Adrenal gland (tissue), 12 donors: ENCODE results near the gene SCNN1B. TPM values are rescaled to one million over a fixed set of nuclear protein-coding genes. Genes with fewer than 3 reads are reported as not detected.

ENCODE experiments used
- DNase-seq, 7 donors: peaks; one replicate each; pipeline ENCODE4 v3.0.0-alpha.2; 2019 to 2020
- H3K27ac ChIP-seq, 5 donors: fragments of 200-600 bp; sonication (generic) in 4 of 5; 1 replicate in 3 of 5; 2 replicates in 2 of 5; pipeline versions ENCODE4 v1.5.1 to v1.8.0; 2016 to 2020; ENCODE audit warnings: mild to moderate bottlenecking in 1 of 5
- H3K27me3 ChIP-seq: fragments of 200-600 bp; 2 replicates; pipeline ENCODE4 v1.8.0; 2021
- H3K36me3 ChIP-seq, 2 donors: fragments of 200-600 bp; replicated peaks in 1 of 2; 1 replicate in 1 of 2; 2 replicates in 1 of 2; pipeline versions ENCODE4 v1.5.1 to v1.8.0; 2018 to 2022
- H3K4me1 ChIP-seq, 2 donors: fragments of 200-600 bp; replicated peaks in 1 of 2; 1 replicate in 1 of 2; 2 replicates in 1 of 2; pipeline versions ENCODE4 v1.5.1 to v1.8.0; 2018 to 2021
- H3K4me3 ChIP-seq, 4 donors: fragments of 200-600 bp; sonication (generic) in 3 of 4; one replicate each; pipeline ENCODE4 v1.5.1; 2016 to 2018
- H3K9me3 ChIP-seq, 3 donors: fragments of 200-600 bp; sonication (generic) in 1 of 3; replicated peaks in 1 of 3; 1 replicate in 2 of 3; 2 replicates in 1 of 3; pipeline versions ENCODE4 v1.5.1 to v1.8.0; 2016 to 2021
- POLR2A ChIP-seq, 2 donors: fragments of 450-650 bp; IDR thresholded peaks; one replicate each; pipeline ENCODE4 v1.6.1; 2017; ENCODE audit warnings: antibody characterized with exemption in 2 of 2, mild to moderate bottlenecking in 2 of 2, moderate library complexity in 1 of 2
- WGBS, 4 donors: extraction: QIAGEN DNeasy Blood & Tissue Kit in 2 of 4; methylation state at CpG; one replicate each; pipeline versions ENCODE4 v1.1.5 to v1.1.7; 2013 to 2017; 5-methylcytosine and 5-hydroxymethylcytosine counted together
- intact Hi-C, 2 donors: fragments of 100-400 bp; cut with DNase I; formaldehyde crosslinking; loops; one replicate each; pipeline versions ENCODE4 v1.14.1 to v1.15.0; 2022 to 2023
- polyA plus RNA-seq, 3 donors: library from polyadenylated mRNA; stranded (reverse); fragments of 200-250 nt in 2 of 3; fragments of 350-450 nt in 1 of 3; fragmentation: Illumina TruSeq in 1 of 3; extraction: RNeasy Lipid Tissue Mini Kit (QIAGEN cat#74804) in 1 of 3; gene quantifications; one replicate each; pipeline ENCODE4 v1.2.3, GENCODE V29; 2013 to 2014
- total RNA-seq, 9 donors: library from RNA; depleted of rRNA in 4 of 9; stranded (reverse); fragments of >200 nt in 4 of 9; fragments of 120-200 nt in 1 of 9; fragmentation: NEBNext Ultra II Directional in 1 of 9; extraction: Animal tissue kit (Norgen Biotek cat#: 25700) in 1 of 9; gene quantifications; one replicate each; pipeline versions ENCODE4 v1.1.0 to v1.2.4, GENCODE V29; 2013 to 2023
- TF ChIP-seq, protein P1 (sequence below), 6 experiments: fragments of 450-650 bp in 4 of 6; fragments of 200-600 bp in 2 of 6; sonication (generic) in 1 of 6; IDR thresholded peaks; 1 replicate in 5 of 6; 2 replicates in 1 of 6; pipeline versions ENCODE4 v1.5.1 to v1.8.0; 2016 to 2021; ENCODE audit warnings: antibody characterized with exemption in 6 of 6, mild to moderate bottlenecking in 2 of 6, moderate library complexity in 1 of 6
- donor health status: healthy with polysubstance abuse.
- donor health status: Bipolar disorder and iron deficiency.
- donor health status: DM: yes; HTN: yes; CAD: no.
- donor health status: DM: no; HTN: no; CAD: no.
- donor health status: DM: no; HTN: no; CAD: no.
- donor health status: DM: yes; HTN: yes; CAD: no.

The SCNN1B gene
- total and polyA plus RNA-seq, 12 donors = 0.28 to 2.2 (median 1.2) TPM; not detected in 4

DNA sequence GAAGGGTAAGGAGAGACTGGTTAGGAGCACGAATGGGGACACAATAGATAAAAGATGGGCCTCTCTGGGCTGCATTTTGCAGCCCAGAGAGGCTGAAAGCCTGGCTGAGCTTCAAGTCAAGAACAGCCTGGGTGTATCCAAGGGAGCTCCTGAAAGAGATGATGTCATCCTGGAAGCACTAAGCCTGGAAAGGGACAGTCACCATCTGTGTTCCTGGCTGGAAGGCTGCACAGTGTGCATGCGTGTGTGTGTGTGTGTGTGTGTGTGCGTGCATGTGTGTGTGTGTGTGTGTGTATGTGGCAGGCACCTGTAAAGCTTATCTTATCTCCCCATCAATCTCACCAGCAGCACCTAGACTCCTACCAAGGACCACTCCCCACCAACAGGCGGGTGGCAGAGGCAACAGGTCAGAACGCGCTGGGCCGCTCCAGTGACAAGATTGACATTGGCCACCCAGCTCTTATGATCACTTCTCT lies 106.8 kb downstream of the SCNN1B start:
- no peak overlapping the region for H3K4me3 ChIP-seq
- H3K4me1 ChIP-seq = no peaks in the 10 kb centered on the region
- no peaks in the 10 kb centered on the region for H3K27me3 ChIP-seq
- H3K27ac ChIP-seq = peak overlapping the region in 1 of 5 donors; percentile 7
- peaks cover 0 to 58% of the 10 kb centered on the region in 2 donors for H3K36me3 ChIP-seq
- 86 to 91% (median 88%) methylated on average over 4 to 7 of the region's 7 CpGs for WGBS, 4 donors
- peak in 4 of 7 donors; percentile 12 to 72 (median 20) for DNase-seq
- TF ChIP-seq POLR2A (IDR thresholded peaks at IDR 0.05) = no peak
- TF ChIP-seq, protein P1, sequence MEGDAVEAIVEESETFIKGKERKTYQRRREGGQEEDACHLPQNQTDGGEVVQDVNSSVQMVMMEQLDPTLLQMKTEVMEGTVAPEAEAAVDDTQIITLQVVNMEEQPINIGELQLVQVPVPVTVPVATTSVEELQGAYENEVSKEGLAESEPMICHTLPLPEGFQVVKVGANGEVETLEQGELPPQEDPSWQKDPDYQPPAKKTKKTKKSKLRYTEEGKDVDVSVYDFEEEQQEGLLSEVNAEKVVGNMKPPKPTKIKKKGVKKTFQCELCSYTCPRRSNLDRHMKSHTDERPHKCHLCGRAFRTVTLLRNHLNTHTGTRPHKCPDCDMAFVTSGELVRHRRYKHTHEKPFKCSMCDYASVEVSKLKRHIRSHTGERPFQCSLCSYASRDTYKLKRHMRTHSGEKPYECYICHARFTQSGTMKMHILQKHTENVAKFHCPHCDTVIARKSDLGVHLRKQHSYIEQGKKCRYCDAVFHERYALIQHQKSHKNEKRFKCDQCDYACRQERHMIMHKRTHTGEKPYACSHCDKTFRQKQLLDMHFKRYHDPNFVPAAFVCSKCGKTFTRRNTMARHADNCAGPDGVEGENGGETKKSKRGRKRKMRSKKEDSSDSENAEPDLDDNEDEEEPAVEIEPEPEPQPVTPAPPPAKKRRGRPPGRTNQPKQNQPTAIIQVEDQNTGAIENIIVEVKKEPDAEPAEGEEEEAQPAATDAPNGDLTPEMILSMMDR (IDR thresholded peaks at IDR 0.05) = no peak
- intact Hi-C loops = no loop called here
- no peaks in the 10 kb centered on the region for H3K9me3 ChIP-seq

DNA sequence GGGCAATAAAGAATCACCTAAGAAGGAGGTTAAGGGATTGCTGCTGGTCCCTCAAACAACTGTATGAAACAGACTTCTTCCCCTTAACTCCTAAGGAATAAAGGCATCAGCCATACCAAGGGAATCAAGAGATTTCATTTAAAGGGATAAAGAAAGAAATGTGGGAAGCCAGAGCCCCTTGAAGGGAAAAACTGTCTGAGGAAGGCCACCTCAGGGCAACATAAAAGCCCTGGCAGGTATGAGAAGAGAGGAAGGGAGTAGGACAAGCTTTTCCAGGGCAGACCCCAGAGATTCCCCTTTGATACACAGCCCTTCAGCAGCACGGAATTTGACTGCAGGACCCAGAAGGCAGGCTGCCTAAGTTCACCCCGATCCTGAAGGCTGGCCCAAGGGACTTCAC lies 107.4 kb downstream of the SCNN1B start:
- no peaks in the 10 kb centered on the region for H3K27me3 ChIP-seq
- no peak for DNase-seq
- no peak overlapping the region for H3K27ac ChIP-seq
- H3K36me3 ChIP-seq = peaks cover 0 to 58% of the 10 kb centered on the region in 2 donors
- WGBS, 4 donors = 79 to 95% (median 87%) methylated on average over 2 of the region's 2 CpGs
- H3K4me3 ChIP-seq = no peak overlapping the region
- no peak for TF ChIP-seq POLR2A (IDR thresholded peaks at IDR 0.05)
- TF ChIP-seq, protein P1 (IDR thresholded peaks at IDR 0.05) = no peak
- H3K9me3 ChIP-seq = no peaks in the 10 kb centered on the region
- no peaks in the 10 kb centered on the region for H3K4me1 ChIP-seq
- intact Hi-C loops = no loop called here

DNA sequence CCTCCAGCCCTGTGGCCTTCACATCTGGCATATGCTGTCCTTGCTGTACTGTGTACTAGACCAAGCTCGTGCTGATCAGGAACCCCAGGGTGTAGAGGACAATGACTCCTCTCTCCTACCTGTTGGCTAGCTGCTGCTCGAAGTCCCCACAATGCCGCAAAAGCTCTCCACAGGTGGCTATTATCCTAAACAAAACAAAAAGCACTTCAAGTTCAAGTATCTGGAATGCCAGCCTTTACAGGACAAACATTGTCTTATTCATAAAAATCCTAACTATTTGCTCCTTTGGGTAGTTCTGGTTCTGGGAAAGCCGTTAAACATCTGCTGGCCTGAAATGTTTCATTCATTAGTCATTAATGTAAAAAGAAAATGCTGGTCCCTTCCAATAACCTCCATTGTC lies 108.1 kb downstream of the SCNN1B start:
- intact Hi-C loops = no loop called here
- H3K36me3 ChIP-seq = peaks cover 0 to 55% of the 10 kb centered on the region in 2 donors
- H3K9me3 ChIP-seq = no peaks in the 10 kb centered on the region
- no peaks in the 10 kb centered on the region for H3K4me1 ChIP-seq
- 79 to 92% (median 90%) methylated on average over 4 of the region's 4 CpGs for WGBS, 4 donors
- TF ChIP-seq, protein P1 (IDR thresholded peaks at IDR 0.05) = no peak
- TF ChIP-seq POLR2A (IDR thresholded peaks at IDR 0.05) = no peak
- no peak for DNase-seq
- no peak overlapping the region for H3K4me3 ChIP-seq
- no peaks in the 10 kb centered on the region for H3K27me3 ChIP-seq
- no peak overlapping the region for H3K27ac ChIP-seq

DNA sequence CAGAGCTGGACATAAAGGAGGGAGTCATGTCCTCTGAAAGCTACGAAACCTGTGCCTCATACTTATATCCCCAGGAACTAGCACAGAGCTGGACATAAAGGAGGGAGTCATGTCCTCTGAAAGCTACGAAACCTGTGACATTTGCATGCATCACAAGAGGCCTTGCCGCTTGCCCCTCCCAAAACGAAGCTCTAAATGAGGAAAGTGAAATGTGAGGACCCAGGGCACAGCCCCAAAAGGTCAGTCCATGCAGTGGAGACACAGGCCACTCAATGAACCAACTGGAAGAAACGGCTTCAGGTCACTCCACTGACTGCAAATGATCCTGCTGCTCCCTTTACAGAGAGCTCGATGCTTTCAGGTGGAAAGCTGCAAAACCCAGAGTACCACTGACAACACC lies 112.6 kb downstream of the SCNN1B start:
- TF ChIP-seq, protein P1 (IDR thresholded peaks at IDR 0.05) = no peak
- no peak for TF ChIP-seq POLR2A (IDR thresholded peaks at IDR 0.05)
- intact Hi-C loops = no loop called here
- WGBS, 4 donors = 93 to 95% (median 94%) methylated on average over 5 to 6 of the region's 6 CpGs
- H3K36me3 ChIP-seq = peaks cover 0 to 70% of the 10 kb centered on the region in 2 donors
- no peak for DNase-seq
- H3K4me1 ChIP-seq = no peaks in the 10 kb centered on the region
- no peaks in the 10 kb centered on the region for H3K9me3 ChIP-seq
- H3K27ac ChIP-seq = no peak overlapping the region
- no peaks in the 10 kb centered on the region for H3K27me3 ChIP-seq
- H3K4me3 ChIP-seq = no peak overlapping the region
